GM18505 (cell line): ENCODE measurements around the gene MYOZ1.
"Not testable (repeated sequence)": the region's sequence is repeated elsewhere in the genome, so short reads cannot be mapped to it uniquely, and the experiment has no call there.

Source experiments
- ATAC-seq: cut with Tn5 transposase; IDR thresholded peaks from one replicate; pipeline ENCODE4 v1.9.1; 2021; ENCODE audit not compliant: unreplicated experiment
- POLR2A ChIP-seq: IDR thresholded peaks from 4 replicates; pipeline ENCODE4 v1.6.1; 2011; ENCODE audit warnings: borderline replicate concordance; ENCODE audit not compliant: insufficient read depth, insufficient read length; ENCODE audit errors: extremely low read depth

MYOZ1 gene

GRCh38 chr10:73641328-73642060, at the start of gene MYOZ1:
TSS of gene MYOZ1 (minus strand) at chr10:73641474. CDS start at chr10:73640017, 1,457 bp downstream.
- TF ChIP-seq POLR2A: no peak
- ATAC-seq: no peak

- not testable (repeated sequence) for ATAC-seq
Measured at GRCh38 chr10:73690755-73691154, 49.5 kb upstream of the MYOZ1 start.

GRCh38 chr10:73689596-73689995, 48.3 kb upstream of the MYOZ1 start:
- not testable (repeated sequence) for ATAC-seq

GRCh38 chr10:73687641-73688040, 46.4 kb upstream of the MYOZ1 start:
- not testable (repeated sequence) for ATAC-seq

DNA sequence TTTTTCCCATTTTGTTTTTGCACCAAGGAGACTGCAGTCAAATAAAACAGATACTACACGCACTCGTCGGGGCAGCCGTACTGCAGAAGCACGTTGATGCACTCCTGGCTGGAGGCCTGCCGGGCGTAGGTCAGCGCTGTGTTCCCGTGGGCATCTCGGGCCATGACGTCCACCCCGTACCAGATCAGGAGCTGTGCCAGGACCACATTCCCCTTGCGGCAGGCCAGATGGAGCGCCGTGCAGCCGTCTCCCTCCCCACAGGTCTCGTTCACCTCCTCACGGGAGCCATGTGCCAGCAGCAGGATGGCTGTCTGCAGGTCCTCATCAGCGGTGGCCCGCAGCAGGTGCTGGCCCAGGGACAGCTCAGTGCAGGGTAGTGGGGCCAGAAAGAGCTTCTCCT, 33.3 kb upstream of the MYOZ1 start:
- ATAC-seq: not testable (repeated sequence)

GRCh38 chr10:73668378-73668777, 27.1 kb upstream of the MYOZ1 start:
- not testable (repeated sequence) for ATAC-seq

DNA sequence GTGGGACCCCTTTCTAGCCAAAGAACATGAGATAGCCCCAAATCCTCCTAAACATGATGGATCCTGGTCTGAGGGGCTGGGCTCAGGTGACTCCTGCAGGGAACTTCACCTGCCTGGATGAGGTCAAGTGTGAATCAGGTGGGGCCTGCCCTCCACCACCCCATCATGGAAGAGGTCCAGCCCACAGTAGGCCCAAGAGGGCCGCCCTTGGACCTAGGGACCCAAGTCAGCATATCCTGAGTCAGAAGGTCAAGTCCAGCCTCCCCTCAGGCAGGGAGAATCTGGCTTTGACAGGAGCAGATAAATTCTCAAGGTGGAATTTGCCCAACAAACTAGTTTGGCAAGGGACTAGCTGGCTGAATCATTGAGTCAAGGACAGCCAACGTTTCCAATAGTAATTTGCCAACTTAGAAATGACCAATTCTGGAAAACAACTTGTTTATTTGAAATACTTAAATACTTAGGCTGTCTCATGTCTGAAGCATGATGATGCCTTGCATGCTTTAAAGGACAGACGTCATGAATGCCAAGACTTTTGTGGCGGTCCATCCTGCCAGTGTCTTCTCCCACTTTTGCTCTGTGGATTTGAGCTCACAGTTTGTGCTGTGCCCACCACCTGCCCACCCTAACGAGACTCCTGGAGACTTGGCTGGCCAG, 25.0 kb upstream of the MYOZ1 start:
- ATAC-seq: not testable (repeated sequence)

GRCh38 chr10:73665581-73665980, 24.3 kb upstream of the MYOZ1 start:
- ATAC-seq: not testable (repeated sequence)

DNA sequence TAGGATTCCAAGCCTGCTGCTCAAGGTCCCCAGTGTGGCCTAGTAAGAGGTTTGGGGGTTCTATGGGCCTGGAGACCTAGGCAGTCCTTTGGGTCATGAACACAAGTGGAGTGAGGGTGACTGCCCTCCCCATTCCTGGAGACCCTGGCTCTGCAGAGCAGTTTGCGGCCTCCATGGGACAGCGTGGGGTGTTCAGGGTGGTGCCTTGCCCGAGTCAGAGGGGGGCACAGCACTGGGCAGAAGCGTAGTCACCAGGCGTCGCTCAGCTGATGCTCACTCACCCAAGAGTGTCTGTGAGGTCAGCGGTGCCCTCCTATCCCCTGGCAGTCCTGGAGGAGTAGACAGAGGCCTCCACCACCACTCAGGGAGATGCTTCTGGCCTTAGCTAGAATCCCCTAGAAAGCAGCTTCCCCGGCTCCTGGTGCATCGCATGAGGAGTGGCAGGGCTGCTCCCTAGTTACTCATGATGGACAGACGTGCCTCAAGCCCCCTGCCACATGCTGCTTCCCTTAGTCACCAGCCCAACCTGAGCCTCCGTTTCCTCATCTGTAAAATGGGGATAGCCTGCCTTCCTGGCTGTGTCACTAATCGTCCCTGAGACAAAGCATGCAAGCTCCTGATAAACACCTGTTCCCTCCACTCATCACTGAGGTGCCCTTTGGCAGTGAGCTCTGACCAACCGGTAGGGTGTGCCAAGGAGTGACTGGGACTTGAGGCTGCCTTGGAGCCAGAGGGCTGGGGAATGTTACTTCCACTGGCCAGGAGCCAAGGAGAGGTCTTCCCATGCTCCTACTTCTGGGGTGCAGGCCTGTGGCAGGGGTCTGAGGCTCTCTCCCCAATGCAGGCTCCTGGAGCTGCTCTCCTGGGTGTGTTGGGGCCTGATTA, 23.1 kb upstream of the MYOZ1 start:
- not testable (repeated sequence) for ATAC-seq

DNA sequence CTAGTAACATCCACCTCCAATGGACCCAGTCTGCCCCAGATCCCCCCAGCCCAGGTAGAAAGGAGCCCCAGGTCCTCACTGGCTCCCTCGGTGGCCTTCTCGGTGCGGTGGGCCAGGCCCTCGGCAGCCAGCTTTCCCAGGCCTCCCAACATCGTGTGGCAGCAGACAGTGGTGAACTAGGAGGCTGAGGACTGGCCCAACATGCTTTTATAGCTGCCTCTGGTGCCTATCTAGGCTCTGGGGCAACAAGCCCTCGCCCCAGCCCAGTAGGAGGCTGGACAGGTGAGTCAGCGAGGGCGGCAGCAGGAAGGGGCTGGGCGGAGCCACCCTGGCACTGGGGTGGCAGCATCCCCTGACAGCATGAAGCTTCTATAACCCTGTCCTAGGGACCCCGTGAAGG, 22.3 kb upstream of the MYOZ1 start:
- not testable (repeated sequence) for ATAC-seq

DNA sequence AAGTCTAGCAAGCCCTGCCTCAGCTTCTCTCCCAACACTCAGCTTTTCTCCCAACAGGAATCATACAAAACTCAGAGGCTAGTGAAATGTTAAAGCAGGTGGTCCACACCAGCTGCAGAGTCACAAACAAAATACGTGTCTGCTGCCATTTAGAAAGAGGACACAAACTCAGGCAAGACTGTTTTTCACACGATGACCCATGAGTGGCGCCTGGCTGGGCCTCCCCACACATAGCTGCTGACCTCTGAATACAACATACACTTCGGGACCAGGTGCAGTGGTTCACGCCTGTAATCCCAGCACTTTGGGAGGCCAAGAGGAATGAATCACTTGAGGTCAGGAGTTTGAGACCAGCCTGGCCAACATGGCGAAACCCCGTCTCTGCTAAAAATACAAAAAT, 21.4 kb upstream of the MYOZ1 start:
- not testable (repeated sequence) for ATAC-seq

DNA sequence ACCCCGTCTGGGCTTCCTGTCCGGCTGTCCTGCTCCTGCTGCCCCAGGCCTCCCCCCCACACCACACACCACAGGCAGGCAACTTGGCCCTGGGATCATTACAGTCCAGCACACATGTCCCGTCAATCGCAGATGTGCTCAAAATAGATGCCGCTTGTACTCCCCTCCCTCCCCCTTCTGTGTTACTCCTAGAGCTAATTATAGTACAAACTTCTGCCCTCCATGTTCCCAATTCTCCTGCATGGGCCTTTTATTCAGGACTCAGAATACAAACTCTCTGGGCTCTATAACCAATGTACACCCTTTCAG, 14.7 kb upstream of the MYOZ1 start, which contains the start of gene SYNPO2L:
TSS of gene SYNPO2L (minus strand) at position 40 of the 309 bp plus-strand sequence. CDS start 107 bp downstream, outside the sequence.
- TF ChIP-seq POLR2A: no peak
- no peak for ATAC-seq

GRCh38 chr10:73655257-73655989, 14.1 kb upstream of the MYOZ1 start:
- TF ChIP-seq POLR2A: no peak
- ATAC-seq: no peak

- no peak for TF ChIP-seq POLR2A
- no peak for ATAC-seq
Measured at GRCh38 chr10:73653701-73654100, 12.4 kb upstream of the MYOZ1 start.
